ENCODE measurements around the gene PPM1K.
A peak's percentile ranks its signal among the peaks of the same experiment; 100 is the strongest.

The PPM1K gene

GRCh38 chr4:88217169-88217568 is 67.2 kb downstream of the PPM1K start:
- no peak for DNase-seq (ENCODE audit: low read depth)

GRCh38 chr4:88216395-88216794 is 68.0 kb downstream of the PPM1K start:
- DNase-seq (ENCODE audit: low read depth): no peak

- no peak for DNase-seq (ENCODE audit: low read depth)
Observed at GRCh38 chr4:88215351-88215750, 69.0 kb downstream of the PPM1K start.

- DNase-seq (ENCODE audit: low read depth): no peak
Observed at GRCh38 chr4:88212253-88212561, 72.2 kb downstream of the PPM1K start.

GRCh38 chr4:88211473-88212252 is 72.7 kb downstream of the PPM1K start:
- peak; percentile 37 for DNase-seq (ENCODE audit: low read depth)

- DNase-seq (ENCODE audit: low read depth): no peak
Observed at GRCh38 chr4:88208156-88208555, 76.2 kb downstream of the PPM1K start.
